Kidney (tissue), 14 donors: ENCODE results near the gene PRKAG2. TPM values are rescaled to one million over a fixed set of nuclear protein-coding genes. Genes with fewer than 3 reads are reported as not detected.
A peak's percentile ranks its signal among the peaks of the same experiment; 100 is the strongest.

Experiments
- DNase-seq, 5 donors: peaks; one replicate each; pipeline ENCODE4 v3.0.0-alpha.2; 2013 to 2020
- FAIRE-seq: peaks from 2 replicates; lab custom pipeline; 2012; peaks lifted over from hg19 to GRCh38; lab: Jason Lieb, UNC
- H3K27ac ChIP-seq, 2 donors: one replicate each; pipeline ENCODE4 v1.7.0; 2013; ENCODE audit warnings: low read depth in 2 of 2, low read length in 2 of 2, inconsistent platforms in 1 of 2
- H3K27me3 ChIP-seq: one replicate; pipeline ENCODE4 v1.7.1; 2013; ENCODE audit warnings: low read length, inconsistent platforms; ENCODE audit not compliant: control insufficient read depth, insufficient read depth
- H3K36me3 ChIP-seq, 3 donors: one replicate each; pipeline versions ENCODE4 v1.7.0 to v1.7.1; 2013; ENCODE audit warnings: low read length in 3 of 3, control low read depth in 1 of 3, inconsistent platforms in 1 of 3; ENCODE audit not compliant: insufficient read depth in 3 of 3, control insufficient read depth in 2 of 3
- H3K4me1 ChIP-seq, 3 donors: one replicate each; pipeline versions ENCODE4 v1.7.0 to v1.7.1; 2013; ENCODE audit warnings: low read length in 3 of 3, inconsistent platforms in 1 of 3, low read depth in 1 of 3; ENCODE audit not compliant: control insufficient read depth in 2 of 3, insufficient read depth in 2 of 3
- H3K4me3 ChIP-seq, 3 donors: one replicate each; pipeline versions ENCODE4 v1.7.0 to v1.8.1; 2013; ENCODE audit warnings: low read length in 3 of 3, control low read depth in 1 of 3, inconsistent platforms in 1 of 3
- H3K9ac ChIP-seq, 3 donors: one replicate each; pipeline versions ENCODE4 v1.7.0 to v1.7.1; 2013; ENCODE audit warnings: low read length in 3 of 3, control low read depth in 1 of 3, inconsistent platforms in 1 of 3
- H3K9me3 ChIP-seq, 3 donors: one replicate each; pipeline versions ENCODE4 v1.7.0 to v1.7.1; 2013; ENCODE audit warnings: low read length in 3 of 3, control low read depth in 1 of 3, inconsistent platforms in 1 of 3; ENCODE audit not compliant: control insufficient read depth in 2 of 3, insufficient read depth in 1 of 3
- intact Hi-C: fragments of 100-400 bp; cut with DNase I; formaldehyde crosslinking; loops from one replicate; pipeline ENCODE4 v1.11.1; 2022
- polyA plus RNA-seq: library from polyadenylated mRNA; stranded (reverse); fragments of 350-450 nt; fragmentation: Illumina TruSeq; extraction: RNeasy Lipid Tissue Mini Kit (QIAGEN cat#74804); gene quantifications from one replicate; pipeline ENCODE4 v1.2.3, GENCODE V29; 2014; ENCODE audit warnings: low read depth, low replicate concordance; ENCODE audit not compliant: insufficient read depth
- total RNA-seq: library from RNA; stranded (reverse); fragmentation: NEBNext Ultra II Directional; extraction: Animal tissue kit (Norgen Biotek cat#: 25700); gene quantifications from one replicate; pipeline ENCODE4 v1.2.1, GENCODE V29; 2021
- TF ChIP-seq, protein P1 (sequence below): IDR thresholded peaks from 3 replicates; pipeline ENCODE4 v1.5.1; 2012; ENCODE audit warnings: mild to moderate bottlenecking, moderate library complexity, borderline replicate concordance; ENCODE audit not compliant: insufficient read depth; ENCODE audit errors: extremely low read depth
- donor health status: control.
- donor health status: control.
- donor health status: control.
- donor health status: control.
- donor health status: control.
- donor health status: DM: yes; HTN: yes; CAD: no.
- donor health status: Normal renal cell carcinoma (clear cell type).

The PRKAG2 gene
- total and polyA plus RNA-seq, 2 donors from 2014 or later = 40.7 to 40.9 TPM

DNA sequence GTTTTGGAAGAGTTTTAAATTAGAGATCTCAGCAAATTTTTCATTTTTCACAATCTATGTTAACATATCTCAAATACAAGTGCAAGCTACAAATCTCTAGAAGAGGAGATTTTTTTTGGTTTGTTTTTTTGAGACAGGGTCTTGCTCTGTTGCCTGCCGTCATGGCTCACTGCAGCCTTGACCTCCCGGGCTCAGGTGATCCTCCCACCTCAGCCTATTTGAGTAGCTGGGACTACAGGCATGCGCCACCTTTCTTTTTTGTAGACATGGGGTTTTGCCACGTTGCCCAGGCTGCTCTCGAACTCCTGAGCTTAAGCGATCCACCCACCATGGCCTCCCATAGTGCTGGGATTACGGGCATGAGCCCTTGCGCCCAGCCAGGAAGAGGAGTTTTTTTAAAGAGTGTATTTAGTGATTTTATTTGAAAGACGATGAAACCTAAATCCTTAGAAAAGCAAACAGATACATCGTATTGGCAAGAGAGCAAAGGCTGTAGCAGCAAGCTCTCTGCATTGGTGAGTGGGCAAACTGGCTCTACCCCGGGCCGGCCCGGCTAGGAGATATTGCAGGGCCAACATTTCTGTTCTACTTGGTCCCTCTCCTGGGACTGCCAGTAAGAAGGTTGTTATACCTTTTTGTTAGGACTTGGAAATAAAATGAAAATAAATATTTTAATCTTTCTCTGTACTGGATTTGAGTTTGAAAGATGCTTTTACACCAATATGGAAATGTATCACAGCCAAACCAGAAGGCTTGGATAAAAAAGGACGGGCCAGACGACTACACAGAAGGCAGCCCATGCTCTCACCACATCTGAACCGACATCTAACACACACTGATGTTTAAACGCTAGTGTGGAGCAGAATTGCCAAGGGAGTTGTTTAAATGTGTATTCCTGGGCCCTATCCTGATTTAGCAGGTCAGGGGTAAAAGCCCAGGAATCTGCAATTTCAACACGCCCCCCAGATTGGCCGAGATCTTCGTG, 307.7 kb downstream of the PRKAG2 start:
- no peaks in the 10 kb centered on the region for H3K9me3 ChIP-seq
- TF ChIP-seq, protein P1, sequence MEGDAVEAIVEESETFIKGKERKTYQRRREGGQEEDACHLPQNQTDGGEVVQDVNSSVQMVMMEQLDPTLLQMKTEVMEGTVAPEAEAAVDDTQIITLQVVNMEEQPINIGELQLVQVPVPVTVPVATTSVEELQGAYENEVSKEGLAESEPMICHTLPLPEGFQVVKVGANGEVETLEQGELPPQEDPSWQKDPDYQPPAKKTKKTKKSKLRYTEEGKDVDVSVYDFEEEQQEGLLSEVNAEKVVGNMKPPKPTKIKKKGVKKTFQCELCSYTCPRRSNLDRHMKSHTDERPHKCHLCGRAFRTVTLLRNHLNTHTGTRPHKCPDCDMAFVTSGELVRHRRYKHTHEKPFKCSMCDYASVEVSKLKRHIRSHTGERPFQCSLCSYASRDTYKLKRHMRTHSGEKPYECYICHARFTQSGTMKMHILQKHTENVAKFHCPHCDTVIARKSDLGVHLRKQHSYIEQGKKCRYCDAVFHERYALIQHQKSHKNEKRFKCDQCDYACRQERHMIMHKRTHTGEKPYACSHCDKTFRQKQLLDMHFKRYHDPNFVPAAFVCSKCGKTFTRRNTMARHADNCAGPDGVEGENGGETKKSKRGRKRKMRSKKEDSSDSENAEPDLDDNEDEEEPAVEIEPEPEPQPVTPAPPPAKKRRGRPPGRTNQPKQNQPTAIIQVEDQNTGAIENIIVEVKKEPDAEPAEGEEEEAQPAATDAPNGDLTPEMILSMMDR = no peak
- no peaks in the 10 kb centered on the region for H3K27me3 ChIP-seq
- no peak overlapping the region for H3K4me3 ChIP-seq
- intact Hi-C loops = no loop called here
- peaks cover 0 to 2% (median 0%) of the 10 kb centered on the region in 3 donors for H3K4me1 ChIP-seq
- no peak overlapping the region for H3K9ac ChIP-seq
- FAIRE-seq (no peak), DNase-seq (peak in 4 of 5 donors; percentile 81 to 86 (median 84))
- H3K27ac ChIP-seq = no peak overlapping the region
- peaks cover 0 to 8% (median 6%) of the 10 kb centered on the region in 3 donors for H3K36me3 ChIP-seq

DNA sequence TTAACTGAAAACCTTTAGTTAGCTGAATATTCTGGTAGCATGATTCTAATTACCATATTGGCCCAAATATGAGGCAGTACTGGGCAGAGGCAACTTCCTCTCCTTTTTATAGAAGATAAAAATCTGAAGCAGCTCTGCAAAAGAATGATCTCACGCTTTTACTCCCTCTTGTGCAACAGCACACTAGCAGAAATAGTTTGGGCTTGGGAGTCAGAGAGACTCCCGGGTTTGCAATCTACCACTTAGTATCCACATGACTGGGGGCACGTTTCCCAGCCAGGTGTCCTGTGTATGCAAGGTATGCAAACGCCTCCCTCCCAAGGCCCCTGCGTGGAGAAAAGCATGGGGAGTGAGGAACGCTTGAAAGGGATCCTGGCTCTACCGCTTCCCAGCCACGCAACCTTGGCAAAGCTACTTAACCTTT, 310.0 kb downstream of the PRKAG2 start:
- H3K9me3 ChIP-seq = no peaks in the 10 kb centered on the region
- DNase-seq = peak in 2 of 5 donors; percentile 32 to 63
- peaks cover 0 to 18% (median 8%) of the 10 kb centered on the region in 3 donors for H3K36me3 ChIP-seq
- peaks cover 0 to 2% (median 0%) of the 10 kb centered on the region in 3 donors for H3K4me1 ChIP-seq
- intact Hi-C loops = no loop called here
- H3K4me3 ChIP-seq = no peak overlapping the region
- TF ChIP-seq, protein P1 = no peak
- no peak overlapping the region for H3K9ac ChIP-seq
- FAIRE-seq = no peak
- no peaks in the 10 kb centered on the region for H3K27me3 ChIP-seq
- H3K27ac ChIP-seq = no peak overlapping the region

DNA sequence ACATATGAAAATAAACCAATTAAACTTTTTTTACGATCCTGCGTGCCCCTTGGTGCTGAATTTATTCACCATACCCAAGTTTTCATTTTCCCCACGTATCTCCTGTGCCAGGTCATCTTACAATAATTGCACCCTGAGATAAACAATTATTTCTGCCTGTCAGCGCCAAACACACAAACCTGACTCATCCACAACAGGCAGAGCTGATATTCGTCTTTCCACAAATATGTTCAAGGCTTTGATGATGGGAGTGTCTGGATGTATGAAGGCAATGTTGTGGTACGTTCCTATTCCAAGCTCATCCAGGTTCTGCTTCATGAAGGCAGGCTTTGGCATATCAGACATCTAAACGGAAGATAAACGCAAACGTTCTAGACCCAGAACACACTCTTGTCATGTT, 311.4 kb downstream of the PRKAG2 start:
- peaks cover 0 to 22% (median 14%) of the 10 kb centered on the region in 3 donors for H3K36me3 ChIP-seq
- no peak overlapping the region for H3K27ac ChIP-seq
- intact Hi-C loops = no loop called here
- DNase-seq (no peak), FAIRE-seq (no peak)
- H3K4me1 ChIP-seq = peaks cover 0 to 2% (median 0%) of the 10 kb centered on the region in 3 donors
- no peak overlapping the region for H3K4me3 ChIP-seq
- no peak overlapping the region for H3K9ac ChIP-seq
- H3K9me3 ChIP-seq = no peaks in the 10 kb centered on the region
- TF ChIP-seq, protein P1 = no peak
- no peaks in the 10 kb centered on the region for H3K27me3 ChIP-seq
